HT1080 (cell line): Measurements from ENCODE around the gene STK35. TPM values are rescaled to one million over a fixed set of nuclear protein-coding genes. Genes with fewer than 3 reads are reported as not detected.

Experiments used
- DNase-seq: peaks from one replicate; pipeline ENCODE4 v3.0.0-alpha.2; 2015; ENCODE audit warnings: low read depth
- total RNA-seq: library from RNA; depleted of rRNA; stranded (reverse); fragments of >200 nt; shearing (Covaris generic); gene quantifications from 2 replicates; pipeline ENCODE4 v1.2.3, GENCODE V29; 2014

Gene STK35
- total RNA-seq, 1 experiment from 2014 or later = 12.9 TPM

DNA sequence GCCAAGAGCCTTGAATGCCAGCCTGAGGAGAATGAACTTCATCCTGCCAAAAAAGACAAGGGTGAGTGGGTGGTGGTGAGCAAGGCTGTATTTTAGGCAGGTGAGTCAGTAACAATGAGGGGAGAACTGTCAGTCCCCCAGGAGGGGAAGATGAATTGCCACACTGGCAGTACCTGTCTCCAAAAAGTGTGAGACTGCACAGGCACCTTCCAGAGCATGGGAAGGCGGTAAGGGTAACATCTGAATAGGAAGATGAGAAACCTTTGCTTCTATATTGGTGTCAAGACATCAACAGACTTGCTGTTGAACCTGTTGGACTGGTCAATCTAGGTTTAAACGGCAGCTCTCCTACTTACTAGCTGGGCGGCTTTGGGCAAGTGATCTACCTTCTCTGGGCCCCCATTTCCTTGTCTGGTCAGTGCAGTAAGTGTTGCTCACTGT is 30.9 kb downstream of the STK35 start:
- no peak for DNase-seq

DNA sequence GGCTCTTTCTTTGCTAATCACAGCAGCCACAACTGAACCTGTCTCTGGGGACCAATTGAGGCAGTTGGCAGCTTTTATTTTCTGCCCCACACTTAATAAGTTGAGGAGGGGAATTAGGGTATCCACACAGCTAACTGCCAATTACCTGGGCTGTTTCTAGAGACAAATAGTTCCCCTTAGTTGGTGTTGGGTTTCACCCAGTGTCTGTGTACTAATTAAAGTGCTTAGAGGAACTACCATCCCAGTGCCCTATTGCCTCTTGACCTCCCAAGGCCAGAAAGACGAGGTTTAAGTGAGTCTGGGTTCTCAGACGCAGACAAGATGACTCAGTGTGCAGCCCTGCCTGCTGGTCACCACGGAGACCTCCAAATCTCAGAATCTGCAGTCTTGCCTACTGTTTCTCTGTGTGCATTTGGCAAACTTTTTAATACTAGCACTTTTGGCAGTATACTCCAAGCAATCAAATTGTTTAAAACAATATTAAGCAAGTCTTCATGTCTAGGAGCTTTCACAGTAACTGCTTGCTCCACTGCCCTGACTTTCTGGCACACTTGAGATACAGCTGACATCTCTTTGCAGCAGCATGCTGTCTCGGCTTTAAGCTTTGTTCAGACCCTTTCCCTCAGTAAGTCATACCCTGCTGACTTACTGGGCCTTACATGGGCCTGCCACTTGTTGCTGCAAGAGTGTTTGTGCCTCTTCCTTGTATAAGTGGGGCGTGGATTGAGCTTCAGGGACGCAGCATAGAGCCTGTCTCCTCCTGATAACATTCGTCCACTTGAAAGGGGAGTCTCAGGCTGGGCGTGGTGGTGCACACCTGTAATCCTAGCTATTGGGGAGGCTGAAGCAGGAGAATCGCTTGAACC is 31.9 kb downstream of the STK35 start:
- DNase-seq = peak; percentile 50

DNA sequence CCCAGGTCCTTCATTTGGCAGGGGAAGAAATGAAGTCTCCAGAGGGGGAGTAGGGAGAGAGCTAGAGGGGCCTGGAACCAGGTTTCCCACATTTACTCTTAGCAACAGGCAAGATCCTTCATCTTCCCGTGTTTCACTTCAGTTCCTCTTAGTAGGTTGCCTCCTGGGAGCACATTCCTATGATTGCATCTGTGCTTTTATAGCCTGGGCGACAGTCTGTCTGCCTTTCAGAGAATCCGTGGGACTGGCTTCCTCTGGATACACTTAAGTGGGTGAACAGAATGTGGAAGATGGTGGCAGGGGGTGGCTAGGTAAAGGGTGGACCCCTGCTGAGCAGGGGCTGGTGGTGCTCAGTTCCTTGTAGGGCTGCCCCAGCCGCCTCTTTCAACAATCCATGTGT is 33.4 kb downstream of the STK35 start:
- DNase-seq = no peak

DNA sequence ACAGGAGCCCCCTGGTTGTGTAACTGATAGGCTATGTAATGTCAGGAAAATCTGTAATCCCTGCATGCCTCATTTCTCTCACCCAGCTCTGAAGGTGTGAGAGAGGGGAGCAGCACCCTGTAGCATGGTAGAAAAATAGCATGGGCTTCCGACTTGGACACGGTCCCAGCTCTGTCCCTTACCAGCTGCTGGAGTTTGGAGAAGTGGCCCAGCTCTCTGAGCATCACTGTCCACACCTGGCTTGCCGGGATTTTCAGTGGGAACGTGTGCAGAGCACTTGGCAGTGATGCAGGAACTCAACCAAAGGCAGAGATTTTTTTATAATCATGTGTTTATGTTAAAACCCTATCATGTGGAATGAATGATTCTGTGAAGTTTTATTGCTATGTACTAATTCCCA is 34.6 kb downstream of the STK35 start:
- DNase-seq = no peak

DNA sequence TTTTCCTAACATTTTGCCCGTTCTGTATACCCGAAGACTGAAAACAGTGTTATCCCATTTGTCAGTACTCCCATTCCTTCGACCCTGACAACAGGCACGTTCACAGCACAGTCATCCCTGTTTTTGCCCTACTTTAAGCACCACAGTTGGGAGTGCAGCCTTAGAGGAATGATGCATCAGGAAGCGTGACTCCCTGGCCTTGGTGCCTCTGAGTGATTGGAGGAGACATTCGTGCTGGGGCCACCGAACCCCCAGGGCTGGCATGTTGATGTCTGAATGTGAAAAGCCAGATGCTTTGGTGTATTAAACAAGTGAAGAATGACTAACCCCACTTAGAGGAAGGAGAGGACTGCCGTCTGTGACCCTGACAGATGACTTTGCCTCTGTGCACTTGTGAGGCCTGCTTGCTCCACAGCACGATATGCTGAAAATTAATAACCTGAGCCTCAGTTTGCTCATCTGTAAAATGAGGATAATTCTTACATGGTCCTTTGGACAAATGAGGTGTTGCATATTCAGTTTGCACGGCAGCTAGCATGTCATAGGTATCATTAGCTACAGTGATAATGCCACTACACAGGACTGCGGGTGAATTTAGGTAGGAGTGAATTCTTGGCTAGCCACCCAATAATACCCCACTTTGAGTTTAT is 36.0 kb downstream of the STK35 start:
- peak; percentile 17 for DNase-seq

DNA sequence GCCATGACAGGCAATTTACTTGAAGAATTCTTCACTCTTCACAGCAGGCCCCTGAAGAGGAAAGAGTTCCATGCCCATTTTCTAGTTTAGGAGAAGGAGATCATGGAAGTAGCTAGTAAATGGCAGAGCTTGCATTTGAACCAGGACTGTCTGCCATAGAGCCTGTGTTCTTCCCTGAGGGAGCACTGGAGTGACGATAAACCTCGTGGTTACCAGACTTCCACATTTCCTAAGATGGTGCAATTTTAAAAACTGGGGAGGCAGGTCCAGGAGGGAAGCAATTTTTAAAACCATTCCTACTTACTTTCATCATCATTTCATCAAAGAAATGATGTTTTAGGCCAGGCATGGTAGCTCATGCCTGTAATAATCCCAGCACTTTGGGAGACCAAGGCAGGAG is 36.8 kb downstream of the STK35 start:
- DNase-seq = no peak

DNA sequence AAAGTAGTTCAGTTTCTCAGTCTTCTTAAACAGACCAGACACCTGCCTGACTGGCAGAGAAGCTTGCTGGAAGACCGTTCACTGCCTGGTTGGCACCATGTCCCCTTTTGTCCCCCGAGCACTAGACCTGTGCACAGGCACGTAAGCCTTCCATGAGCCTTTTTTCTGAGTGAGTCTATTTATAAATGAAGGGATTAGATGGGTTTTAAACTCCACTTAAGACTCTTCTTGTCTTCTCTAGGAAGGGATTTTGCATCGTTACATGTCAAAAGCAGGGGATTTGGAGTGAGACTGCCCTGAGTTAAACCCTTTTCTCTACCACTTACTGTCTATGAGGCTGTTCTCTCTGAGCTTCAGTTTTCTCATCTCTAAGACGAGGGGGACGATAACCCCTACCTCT is 37.6 kb downstream of the STK35 start:
- DNase-seq = no peak

DNA sequence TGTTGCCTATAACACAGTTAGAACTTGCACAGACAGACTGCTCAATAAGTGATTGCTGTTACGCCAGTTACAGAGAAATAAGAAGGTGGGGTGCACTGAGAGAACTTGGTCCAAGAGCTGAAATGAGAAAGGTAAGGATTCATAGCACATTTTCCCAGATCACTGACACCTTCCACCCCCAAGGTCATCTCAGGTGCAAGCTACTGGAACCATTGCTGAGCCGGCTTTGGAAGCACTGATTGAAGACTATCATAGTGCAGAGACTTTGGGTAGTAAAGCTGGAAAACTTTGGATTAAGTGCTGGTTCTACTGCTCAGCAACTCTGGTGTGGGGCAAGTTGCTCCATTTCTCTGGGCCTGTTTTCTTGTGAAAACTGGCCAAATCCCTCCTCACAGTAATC is 38.1 kb downstream of the STK35 start:
- DNase-seq = no peak

- DNase-seq = no peak
These were observed 38.9 kb downstream of the STK35 start for GRCh38 chr20:2140561-2140960.

GRCh38 chr20:2141600-2142575 is 40.3 kb downstream of the STK35 start:
- DNase-seq = no peak

DNA sequence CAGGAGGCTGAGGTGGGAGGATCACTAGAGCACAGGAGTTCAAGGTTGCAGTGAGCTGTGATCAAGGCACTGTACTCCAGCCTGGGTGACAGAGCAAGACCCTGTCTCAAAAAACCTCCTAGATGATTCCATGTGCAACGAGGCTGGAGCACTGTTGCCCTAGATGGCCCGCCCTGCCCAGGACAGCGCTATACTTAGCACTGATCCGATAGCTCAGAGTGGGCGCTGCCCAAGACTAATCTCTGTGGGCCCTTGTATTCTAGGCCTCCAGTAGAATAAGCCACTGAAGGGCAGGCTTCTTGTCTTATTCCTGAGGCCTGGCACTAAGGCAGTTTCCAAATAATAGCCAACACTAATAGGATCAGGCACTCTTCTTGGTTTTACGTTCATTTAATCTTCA is 41.0 kb downstream of the STK35 start:
- DNase-seq = no peak

GRCh38 chr20:2143594-2143993 is 42.0 kb downstream of the STK35 start:
- DNase-seq = no peak

- DNase-seq = no peak
These were observed 43.2 kb downstream of the STK35 start for GRCh38 chr20:2144850-2145249.

GRCh38 chr20:2145376-2145775 is 43.7 kb downstream of the STK35 start:
- no peak for DNase-seq

GRCh38 chr20:2146080-2146867 is 44.6 kb downstream of the STK35 start:
- DNase-seq = no peak

- peak; percentile 10 for DNase-seq
These were observed 47.9 kb downstream of the STK35 start for GRCh38 chr20:2149507-2149906.

GRCh38 chr20:2150660-2151059 is 49.0 kb downstream of the STK35 start:
- DNase-seq = no peak

DNA sequence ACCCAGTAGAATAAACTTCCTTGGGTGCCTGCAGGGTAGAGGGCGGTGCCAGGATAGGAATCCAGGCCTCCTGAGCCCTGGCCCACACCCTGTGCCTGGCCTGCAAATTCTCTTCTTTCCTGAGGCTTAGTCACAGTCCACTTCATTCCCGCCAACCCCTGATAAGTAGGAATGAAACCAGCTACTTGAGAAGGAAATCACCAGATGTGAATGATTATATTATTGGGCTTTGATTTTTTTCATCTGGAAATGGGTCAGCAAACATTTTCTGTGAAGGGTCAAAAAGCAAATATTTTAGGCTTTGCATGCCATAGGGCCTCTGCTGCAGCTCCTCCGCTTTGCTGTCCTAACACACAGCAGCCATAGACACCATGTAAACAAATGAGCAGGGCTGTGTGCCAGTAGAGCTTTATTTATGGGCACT is 50.2 kb downstream of the STK35 start:
- peak; percentile 51 for DNase-seq

DNA sequence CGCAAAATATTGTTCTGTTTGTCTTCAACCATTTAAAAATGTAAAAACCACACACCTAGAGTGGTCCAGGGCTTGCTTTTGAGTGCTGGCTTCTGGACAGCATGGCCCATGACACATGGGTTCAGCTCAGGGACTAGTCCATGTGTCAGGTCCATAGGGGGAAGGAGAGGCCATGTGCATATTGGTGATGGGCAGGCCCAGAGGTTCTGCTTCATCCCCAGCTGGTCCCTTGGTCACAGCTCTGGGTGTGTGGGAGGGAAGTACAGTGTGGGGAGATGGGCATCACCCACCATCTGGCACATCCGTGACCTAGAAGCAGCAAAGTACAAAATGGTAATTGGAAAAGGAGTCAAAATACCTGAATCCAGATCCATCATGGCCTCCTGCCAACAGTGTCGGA is 50.7 kb downstream of the STK35 start:
- no peak for DNase-seq

DNA sequence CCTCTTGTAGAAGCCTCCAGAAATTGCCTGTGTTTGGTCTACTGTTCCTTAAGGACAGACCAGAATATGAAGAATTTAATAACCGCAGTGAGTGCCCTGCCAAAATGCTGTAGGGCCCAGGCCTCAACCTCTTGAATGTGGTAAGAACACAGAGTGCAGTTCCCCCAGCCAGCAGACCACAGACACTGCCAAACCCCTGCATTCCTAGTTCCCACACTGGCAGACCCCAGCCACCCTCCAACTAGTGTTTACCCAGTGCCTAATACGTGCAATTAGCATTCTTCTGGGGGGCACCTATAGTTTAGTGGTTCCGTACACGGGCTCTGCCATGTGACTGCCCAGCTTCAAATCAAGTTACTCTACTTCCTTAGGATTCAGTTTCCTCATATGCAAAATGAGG is 51.7 kb downstream of the STK35 start:
- DNase-seq = no peak

DNA sequence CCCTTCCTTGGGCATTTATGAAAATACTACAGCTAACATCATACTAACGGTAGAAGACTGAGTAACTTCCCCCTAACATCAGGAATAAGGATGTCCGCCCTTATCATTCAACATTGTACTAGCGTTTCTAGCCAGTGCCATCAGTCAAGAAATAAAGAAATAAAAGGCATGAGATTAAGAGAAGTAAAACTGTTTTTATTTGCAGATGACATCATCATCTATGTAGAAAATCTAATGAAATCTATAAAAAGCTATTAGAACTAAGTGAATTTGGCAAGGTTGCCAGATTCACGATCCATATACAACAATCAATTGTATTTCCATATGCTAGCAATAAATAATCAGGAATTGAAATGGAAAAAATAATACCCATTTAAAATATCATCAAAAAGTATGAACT is 54.6 kb downstream of the STK35 start:
- DNase-seq = no peak
